NCI-H524 (cell line): ENCODE measurements around the gene RDH16.

Source experiments
- DNase-seq, 2 experiments: peaks; one replicate each; lab custom pipeline; 2025; lab: John Stamatoyannopoulos, UW

The RDH16 gene

GRCh38 chr12:56957229-56958052 is at the start of gene RDH16:
TSS of gene RDH16 (minus strand) at chr12:56957608. CDS start at chr12:56957462, 146 bp downstream.
- DNase-seq: no peak

- no peak for DNase-seq
These were observed 49.5 kb upstream of the RDH16 start for GRCh38 chr12:57006809-57007475.

GRCh38 chr12:57005980-57006808 is 48.8 kb upstream of the RDH16 start, which contains the start of gene ZBTB39:
TSS of gene ZBTB39 (minus strand) at chr12:57006546. CDS start at chr12:57004917, 1,629 bp downstream.
- peak; percentile 41 to 47 for DNase-seq

- DNase-seq: no peak
These were observed 47.2 kb upstream of the RDH16 start for GRCh38 chr12:57004651-57005050.

GRCh38 chr12:57003395-57003794 is 46.0 kb upstream of the RDH16 start:
- DNase-seq: no peak

GRCh38 chr12:57001448-57001906 is 44.1 kb upstream of the RDH16 start:
- peak; percentile 19 to 54 for DNase-seq

GRCh38 chr12:57000393-57000792 is 43.0 kb upstream of the RDH16 start:
- DNase-seq: no peak

- DNase-seq: no peak
These were observed 42.0 kb upstream of the RDH16 start for GRCh38 chr12:56999456-56999855.

- no peak for DNase-seq
These were observed 41.6 kb upstream of the RDH16 start for GRCh38 chr12:56998981-56999380.

GRCh38 chr12:56998316-56998715 is 40.9 kb upstream of the RDH16 start:
- no peak for DNase-seq

GRCh38 chr12:56996793-56997545 is 39.6 kb upstream of the RDH16 start:
- DNase-seq: peak in 1 of 2 experiments; percentile 58

GRCh38 chr12:56995930-56996496 is 38.6 kb upstream of the RDH16 start:
- DNase-seq: no peak

GRCh38 chr12:56995201-56995929 is 38.0 kb upstream of the RDH16 start:
- no peak for DNase-seq

- DNase-seq: no peak
These were observed 36.9 kb upstream of the RDH16 start for GRCh38 chr12:56994231-56994746.

GRCh38 chr12:56993346-56993745 is 35.9 kb upstream of the RDH16 start:
- no peak for DNase-seq

GRCh38 chr12:56991319-56992246 is 34.2 kb upstream of the RDH16 start:
- no peak for DNase-seq

- no peak for DNase-seq
These were observed 33.4 kb upstream of the RDH16 start for GRCh38 chr12:56990648-56991318.

- no peak for DNase-seq
These were observed 32.6 kb upstream of the RDH16 start for GRCh38 chr12:56989861-56990610.
